ENCODE results near the gene ELF2.

DNA sequence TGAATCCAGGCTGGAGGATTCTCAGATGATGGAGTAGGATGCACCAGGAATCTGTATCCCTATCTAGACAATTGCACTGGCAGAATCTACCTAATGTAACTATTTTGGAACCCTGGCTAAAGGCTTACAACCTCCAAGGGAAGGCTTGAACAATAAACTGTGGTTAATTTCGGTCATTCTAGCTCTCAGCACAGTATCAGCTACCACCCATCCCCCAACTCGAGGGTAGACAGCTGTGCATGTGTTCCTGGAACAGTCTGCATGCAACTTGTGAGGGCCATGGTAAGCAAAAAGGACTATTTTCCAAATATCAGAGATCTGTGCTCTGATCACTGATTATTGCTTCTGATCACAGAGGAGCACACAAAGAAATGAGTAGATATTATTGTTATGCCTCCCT, 34.0 kb downstream of the ELF2 start:
- TF ChIP-seq EZH2 (IDR thresholded peaks at IDR 0.05; ENCODE audit: borderline replicate concordance, low read depth, low read length, poor library complexity, severe bottlenecking) (no peak), CTCF (conservative IDR thresholded peaks at IDR 0.05; ENCODE audit: low read depth, low read length) (no peak)
